Lung (tissue), 12 donors: ENCODE results near the gene INSRR. TPM values are rescaled to one million over a fixed set of nuclear protein-coding genes. Genes with fewer than 3 reads are reported as not detected.

Experiments used
- ATAC-seq: fragments of 200-7000 bp; cut with Tn5 transposase; one replicate; pipeline ENCODE4 v1.9.1; 2020; ENCODE audit warnings: moderate number of reproducible peaks; ENCODE audit not compliant: insufficient read depth, low FRiP score
- DNase-seq, 3 donors: peaks; one replicate each; pipeline ENCODE4 v3.0.0-alpha.2; 2013 to 2017
- H3K27ac ChIP-seq, 2 donors: one replicate each; pipeline ENCODE4 v1.5.1; 2013; ENCODE audit warnings: mild to moderate bottlenecking in 2 of 2, moderate library complexity in 2 of 2, control low read depth in 1 of 2, inconsistent platforms in 1 of 2, low read depth in 1 of 2, low read length in 1 of 2
- H3K27me3 ChIP-seq, 3 donors: one replicate each; pipeline ENCODE4 v1.5.1; 2013; ENCODE audit warnings: low read length in 2 of 3; ENCODE audit not compliant: control insufficient read depth in 3 of 3, insufficient read depth in 3 of 3
- H3K36me3 ChIP-seq, 4 donors: one replicate each; pipeline ENCODE4 v1.5.1; 2013; ENCODE audit warnings: low read length in 4 of 4, mild to moderate bottlenecking in 1 of 4, moderate library complexity in 1 of 4; ENCODE audit not compliant: control insufficient read depth in 4 of 4, insufficient read depth in 4 of 4
- H3K4me1 ChIP-seq, 5 donors: one replicate each; pipeline ENCODE4 v1.5.1; 2013; ENCODE audit warnings: low read length in 5 of 5, mild to moderate bottlenecking in 2 of 5, moderate library complexity in 1 of 5; ENCODE audit not compliant: control insufficient read depth in 5 of 5, insufficient read depth in 5 of 5
- H3K4me3 ChIP-seq: one replicate; pipeline ENCODE4 v1.5.1; 2013; ENCODE audit warnings: mild to moderate bottlenecking, control low read depth, moderate library complexity
- H3K9ac ChIP-seq, 2 donors: one replicate each; pipeline ENCODE4 v1.5.1; 2013; ENCODE audit warnings: low read length in 2 of 2, control low read depth in 1 of 2; ENCODE audit not compliant: insufficient read depth in 1 of 2
- H3K9me3 ChIP-seq, 4 donors: one replicate each; pipeline ENCODE4 v1.5.1; 2013; ENCODE audit warnings: low read length in 3 of 4, mild to moderate bottlenecking in 1 of 4, moderate library complexity in 1 of 4; ENCODE audit not compliant: control insufficient read depth in 4 of 4, insufficient read depth in 3 of 4
- WGBS, 2 donors: extraction: QIAGEN DNeasy Blood & Tissue Kit; methylation state at CpG; one replicate each; pipeline ENCODE4 v1.1.7; 2013; 5-methylcytosine and 5-hydroxymethylcytosine counted together
- polyA plus RNA-seq, 2 donors: library from polyadenylated mRNA; stranded (reverse); fragments of 200-250 nt; gene quantifications; one replicate each; pipeline ENCODE4 v1.2.1, GENCODE V29; 2013
- total RNA-seq, 2 donors: library from RNA; depleted of rRNA in 1 of 2; stranded (reverse); fragments of >200 nt in 1 of 2; gene quantifications; one replicate each; pipeline ENCODE4 v1.2.1, GENCODE V29; 2014 to 2021
- TF ChIP-seq, protein P1 (sequence below): IDR thresholded peaks from 2 replicates; pipeline ENCODE4 v1.5.1; 2012; ENCODE audit warnings: mild to moderate bottlenecking; ENCODE audit errors: control extremely low read depth, extremely low read depth
- donor health status: control.
- donor health status: control.
- donor health status: Bipolar disorder and iron deficiency.
- donor health status: healthy.
- donor health status: DM: yes; HTN: yes; CAD: no.

Gene INSRR
- total and polyA plus RNA-seq, 4 donors: not detected

DNA sequence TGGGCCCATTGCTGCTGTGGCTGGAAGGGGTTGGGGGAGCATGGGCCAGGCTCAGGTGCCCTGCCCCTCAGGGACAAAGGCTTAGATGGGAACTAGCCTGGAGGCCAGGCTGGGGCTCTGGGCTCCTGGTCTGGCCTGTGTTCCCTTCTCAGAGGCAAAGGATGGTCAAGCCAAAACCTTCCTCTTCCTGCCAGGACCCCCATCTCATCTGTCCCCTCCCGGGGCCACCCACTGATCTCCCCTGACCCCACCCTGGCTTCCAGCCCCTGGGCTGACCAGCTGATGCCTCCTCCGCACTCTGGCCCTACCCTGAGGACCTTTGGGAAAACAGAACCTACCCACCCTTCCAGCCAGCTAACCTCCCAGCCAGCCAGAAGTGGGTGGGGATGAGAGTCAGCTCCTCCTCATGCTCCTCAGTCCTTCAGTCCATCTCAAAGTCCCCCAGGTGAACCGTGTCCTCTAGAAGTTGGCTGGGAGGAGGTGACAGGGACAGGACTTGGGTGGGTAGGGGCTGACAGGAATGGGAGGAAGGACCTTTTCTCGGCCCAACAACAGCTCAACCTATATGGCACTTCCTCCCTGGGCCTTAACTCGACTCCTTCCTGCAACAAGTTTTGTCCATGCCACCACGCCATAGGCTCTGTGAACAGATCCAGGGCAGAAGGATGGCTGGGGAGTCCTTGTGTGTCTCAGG is 42.1 kb upstream of the INSRR start:
- no peak overlapping the region for H3K4me3 ChIP-seq
- no peaks in the 10 kb centered on the region for H3K9me3 ChIP-seq
- no peak overlapping the region for H3K9ac ChIP-seq
- TF ChIP-seq, protein P1, sequence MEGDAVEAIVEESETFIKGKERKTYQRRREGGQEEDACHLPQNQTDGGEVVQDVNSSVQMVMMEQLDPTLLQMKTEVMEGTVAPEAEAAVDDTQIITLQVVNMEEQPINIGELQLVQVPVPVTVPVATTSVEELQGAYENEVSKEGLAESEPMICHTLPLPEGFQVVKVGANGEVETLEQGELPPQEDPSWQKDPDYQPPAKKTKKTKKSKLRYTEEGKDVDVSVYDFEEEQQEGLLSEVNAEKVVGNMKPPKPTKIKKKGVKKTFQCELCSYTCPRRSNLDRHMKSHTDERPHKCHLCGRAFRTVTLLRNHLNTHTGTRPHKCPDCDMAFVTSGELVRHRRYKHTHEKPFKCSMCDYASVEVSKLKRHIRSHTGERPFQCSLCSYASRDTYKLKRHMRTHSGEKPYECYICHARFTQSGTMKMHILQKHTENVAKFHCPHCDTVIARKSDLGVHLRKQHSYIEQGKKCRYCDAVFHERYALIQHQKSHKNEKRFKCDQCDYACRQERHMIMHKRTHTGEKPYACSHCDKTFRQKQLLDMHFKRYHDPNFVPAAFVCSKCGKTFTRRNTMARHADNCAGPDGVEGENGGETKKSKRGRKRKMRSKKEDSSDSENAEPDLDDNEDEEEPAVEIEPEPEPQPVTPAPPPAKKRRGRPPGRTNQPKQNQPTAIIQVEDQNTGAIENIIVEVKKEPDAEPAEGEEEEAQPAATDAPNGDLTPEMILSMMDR: no peak
- peak overlapping the region in 1 of 2 donors; percentile 3 for H3K27ac ChIP-seq
- 47 to 64% methylated on average over 6 of the region's 6 CpGs for WGBS, 2 donors
- ATAC-seq: no peak
- H3K36me3 ChIP-seq: peaks cover 0 to 6% (median 2%) of the 10 kb centered on the region in 4 donors
- peaks cover 0 to 3% (median 0%) of the 10 kb centered on the region in 3 donors for H3K27me3 ChIP-seq
- no peak for DNase-seq
- H3K4me1 ChIP-seq: peaks cover 0 to 74% (median 38%) of the 10 kb centered on the region in 5 donors

DNA sequence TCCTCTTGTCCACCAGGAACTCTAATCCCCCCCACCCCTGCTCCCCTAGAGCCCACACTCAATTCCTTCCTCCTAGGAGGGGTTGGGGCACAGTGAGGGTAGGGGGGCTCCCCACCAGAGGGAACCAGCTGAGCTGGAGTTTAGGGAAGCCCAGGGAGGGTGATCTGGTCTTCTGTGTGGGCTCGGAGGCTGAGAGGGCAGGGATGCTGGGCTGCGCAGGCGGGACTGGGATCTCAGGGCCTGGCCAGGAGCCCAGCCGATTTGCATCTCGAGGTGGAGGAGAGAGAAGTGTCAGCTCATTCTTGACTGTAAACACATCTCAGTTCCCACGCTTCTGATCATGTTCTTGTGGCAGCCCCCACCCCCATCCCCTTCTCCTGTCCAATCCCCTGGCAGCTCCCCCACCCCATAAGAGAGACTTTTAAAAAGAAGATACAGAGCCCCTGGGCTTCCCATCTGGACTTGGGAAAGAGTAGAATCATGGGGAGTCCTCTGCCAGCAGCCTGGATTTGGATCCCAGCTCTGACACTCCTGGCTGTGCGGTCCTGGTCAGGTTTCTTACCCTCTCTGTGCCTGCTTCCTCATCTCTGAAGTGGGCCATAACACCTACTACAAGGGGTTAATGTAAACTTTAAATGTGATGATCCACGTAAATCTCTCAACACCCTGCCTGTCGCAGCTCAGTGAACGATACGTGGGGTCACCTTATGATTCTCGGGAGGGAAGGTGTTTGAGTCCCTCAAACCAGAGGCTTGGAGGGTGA is 41.2 kb upstream of the INSRR start:
- no peaks in the 10 kb centered on the region for H3K9me3 ChIP-seq
- WGBS, 2 donors: 54 to 61% methylated on average over 12 of the region's 12 CpGs
- H3K27ac ChIP-seq: peak overlapping the region in 1 of 2 donors; percentile 13
- H3K4me3 ChIP-seq: no peak overlapping the region
- H3K36me3 ChIP-seq: peaks cover 0 to 2% (median 0%) of the 10 kb centered on the region in 4 donors
- DNase-seq (peak; percentile 76 to 89 (median 76)), ATAC-seq (no peak)
- no peak overlapping the region for H3K9ac ChIP-seq
- H3K27me3 ChIP-seq: peaks cover 0 to 3% (median 0%) of the 10 kb centered on the region in 3 donors
- TF ChIP-seq, protein P1: no peak
- H3K4me1 ChIP-seq: peaks cover 0 to 82% (median 38%) of the 10 kb centered on the region in 5 donors

DNA sequence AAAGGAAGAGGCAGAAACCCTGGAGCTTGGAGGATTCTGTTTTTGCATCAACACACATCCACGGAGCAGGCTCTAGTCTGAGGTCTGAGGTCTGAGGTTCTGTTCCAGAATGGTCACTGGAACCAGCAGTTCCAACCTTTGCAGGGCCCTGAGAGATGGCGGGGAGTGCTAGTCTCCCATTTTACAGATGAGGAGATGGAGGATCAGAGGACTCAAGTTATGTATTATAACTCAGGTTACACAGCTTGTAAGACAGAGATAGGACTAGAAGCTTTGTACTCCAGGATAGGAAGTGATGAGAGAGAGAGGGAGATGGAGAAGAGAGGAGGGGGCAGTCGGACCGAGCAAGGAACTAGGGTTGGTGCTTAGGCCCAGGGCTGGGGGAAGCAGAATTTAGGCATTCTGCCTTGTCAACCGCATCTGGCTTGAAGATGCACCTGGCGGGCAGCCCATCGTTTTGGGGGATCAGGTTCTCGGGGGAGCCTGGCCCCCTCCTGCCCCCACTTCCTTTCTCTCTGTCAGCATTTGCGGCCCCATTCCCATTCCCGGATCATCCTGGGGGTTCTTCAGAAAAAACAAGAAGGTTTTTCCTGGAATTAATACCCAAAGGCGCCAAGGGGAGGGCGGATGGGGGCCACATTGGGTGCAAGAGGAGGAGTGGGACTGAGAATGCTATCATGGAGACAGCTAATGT is 40.2 kb upstream of the INSRR start:
- no peak for ATAC-seq
- Histone ChIP-seq H3K4me1 (peaks cover 0 to 86% (median 35%) of the 10 kb centered on the region in 5 donors), H3K36me3 (no peaks in the 10 kb centered on the region), H3K9ac (no peak overlapping the region), H3K27me3 (peaks cover 0 to 3% (median 0%) of the 10 kb centered on the region in 3 donors), H3K9me3 (no peaks in the 10 kb centered on the region), H3K4me3 (no peak overlapping the region), H3K27ac (peak overlapping the region in 1 of 2 donors; percentile 76)
- WGBS, 2 donors: 70 to 71% methylated on average over 12 of the region's 12 CpGs
- TF ChIP-seq, protein P1: no peak
- DNase-seq: no peak
